HCT116 (cell line): ENCODE data around the gene SPATS2L. TPM values are rescaled to one million over a fixed set of nuclear protein-coding genes. Genes with fewer than 3 reads are reported as not detected.

ENCODE experiments used
- ATAC-seq: fragments of 200-7000 bp; cut with Tn5 transposase; 2 replicates; pipeline ENCODE4 v1.9.1; 2020; ENCODE audit warnings: mild to moderate bottlenecking, moderate library complexity
- BruUV-seq: library from RNA; stranded (reverse); fragments of 400-500 nt; replicated peaks from 2 replicates; lab custom pipeline; 2021; lab: Mats Ljungman, UMichigan
- CTCF ChIA-PET: fragments of 300-600 bp; sonication (Branson Sonifier 250); formaldehyde crosslinking; loops from one replicate; lab custom pipeline; 2021; ENCODE audit warnings: antibody characterized with exemption; lab: Charles Lee
- POLR2A ChIA-PET: fragments of 300-600, 350-600 bp; sonication (Branson Sonifier 250); formaldehyde crosslinking; loops from one replicate; lab custom pipeline; 2021; ENCODE audit warnings: antibody characterized with exemption; lab: Charles Lee
- RAD21 ChIA-PET, 2 experiments: fragments of 300-600 bp; sonication (Branson Sonifier 250); formaldehyde crosslinking; loops; one replicate each; lab custom pipeline; 2023; ENCODE audit warnings: low total read pairs in 2 of 2; ENCODE audit not compliant: uncharacterized antibody in 2 of 2, unreplicated experiment in 2 of 2, low non-redundant PET in 1 of 2; lab: Charles Lee
- DNase-seq: peaks from one replicate; pipeline ENCODE4 v3.0.0-alpha.2; 2010; ENCODE audit warnings: low read depth, low spot score
- H2AFZ ChIP-seq: fragments of 200-600 bp; shearing (Covaris generic), sonication (generic); 2 replicates; pipeline ENCODE4 v1.6.1; 2017; ENCODE audit warnings: low read depth, mixed run types, mixed read lengths, antibody characterized with exemption, low read length; ENCODE audit not compliant: poor library complexity, severe bottlenecking
- H3K27ac ChIP-seq: 2 replicates; pipeline ENCODE4 v1.5.1; 2012; ENCODE audit warnings: low read depth, low read length
- H3K27me3 ChIP-seq: fragments of 200-600 bp; sonication (generic); 2 replicates; pipeline ENCODE4 v1.6.1; 2016; ENCODE audit warnings: mixed run types, low read length, mixed read lengths; ENCODE audit not compliant: insufficient read depth
- H3K36me3 ChIP-seq, 2 experiments: fragments of 200-500 bp in 1 of 2; fragments of 200-600 bp in 1 of 2; sonication (Bioruptor generic) in 1 of 2; sonication (generic) in 1 of 2; 2 replicates each; pipeline versions ENCODE4 v1.5.1 to v1.6.1; 2014 to 2016; ENCODE audit warnings: low read length in 2 of 2, inconsistent platforms in 1 of 2, mixed read lengths in 1 of 2, mixed run types in 1 of 2; ENCODE audit not compliant: insufficient read depth in 2 of 2, control insufficient read depth in 1 of 2
- H3K4me1 ChIP-seq, 2 experiments: fragments of 200-600 bp in 1 of 2; sonication (generic) in 1 of 2; 2 replicates each; pipeline versions ENCODE4 v1.5.1 to v1.6.1; 2012 to 2017; ENCODE audit warnings: low read length in 2 of 2, inconsistent platforms in 1 of 2, mild to moderate bottlenecking in 1 of 2, mixed read lengths in 1 of 2, mixed run types in 1 of 2, moderate library complexity in 1 of 2; ENCODE audit not compliant: insufficient read depth in 2 of 2, control insufficient read depth in 1 of 2
- H3K4me2 ChIP-seq: fragments of 200-600 bp; sonication (generic); 2 replicates; pipeline ENCODE4 v1.6.1; 2017; ENCODE audit warnings: mixed run types, low read length, mixed read lengths
- H3K4me3 ChIP-seq, 2 experiments: fragments of 200-600 bp in 1 of 2; sonication (generic) in 1 of 2; replicated peaks in 1 of 2; 2 replicates each; pipeline ENCODE4 v1.5.1; 2011 to 2016; ENCODE audit warnings: low read length in 2 of 2, control low read depth in 1 of 2, low read depth in 1 of 2, mild to moderate bottlenecking in 1 of 2, mixed read lengths in 1 of 2, mixed run types in 1 of 2
- H3K79me2 ChIP-seq: fragments of 200-600 bp; sonication (generic); 2 replicates; pipeline ENCODE4 v1.6.1; 2017; ENCODE audit warnings: mild to moderate bottlenecking, mixed run types, low read length, moderate library complexity, mixed read lengths; ENCODE audit not compliant: insufficient read depth
- H3K9ac ChIP-seq: fragments of 200-600 bp; sonication (generic); 2 replicates; pipeline ENCODE4 v1.6.1; 2016; ENCODE audit warnings: low read length, mixed read lengths
- H3K9me2 ChIP-seq: fragments of 200-600 bp; sonication (generic), shearing (Covaris generic); 2 replicates; pipeline ENCODE4 v1.6.1; 2017; ENCODE audit warnings: mixed run types, mild to moderate bottlenecking, moderate library complexity; ENCODE audit not compliant: insufficient read depth
- H3K9me3 ChIP-seq, 2 experiments: fragments of 200-500 bp in 1 of 2; fragments of 200-600 bp in 1 of 2; sonication (Bioruptor generic) in 1 of 2; sonication (generic) in 1 of 2; 2 replicates each; pipeline ENCODE4 v1.6.1; 2014 to 2017; ENCODE audit warnings: low read length in 2 of 2, mixed read lengths in 2 of 2, inconsistent platforms in 1 of 2, low read depth in 1 of 2, mild to moderate bottlenecking in 1 of 2, mixed run types in 1 of 2, moderate library complexity in 1 of 2; ENCODE audit not compliant: control insufficient read depth in 1 of 2, insufficient read depth in 1 of 2
- H4K20me1 ChIP-seq: fragments of 200-600 bp; sonication (generic), shearing (Covaris generic); 2 replicates; pipeline ENCODE4 v1.6.1; 2017; ENCODE audit warnings: mixed run types, mild to moderate bottlenecking, moderate library complexity; ENCODE audit not compliant: insufficient read depth
- CEBPB ChIP-seq: IDR thresholded peaks from 2 replicates; pipeline ENCODE4 v1.6.1; 2012; ENCODE audit warnings: low read depth
- ELF1 ChIP-seq: IDR thresholded peaks from 2 replicates; pipeline ENCODE4 v1.6.1; 2012; ENCODE audit warnings: low read depth, borderline replicate concordance
- EZH2 ChIP-seq: fragments of 200-600 bp; sonication (generic); IDR thresholded peaks from 2 replicates; pipeline ENCODE4 v1.6.1; 2017; ENCODE audit warnings: antibody characterized with exemption, mixed run types
- EZH2phosphoT487 ChIP-seq: fragments of 200-600 bp; IDR thresholded peaks from 2 replicates; pipeline ENCODE4 v1.6.1; 2018; ENCODE audit warnings: antibody characterized with exemption, borderline replicate concordance
- FOSL1 ChIP-seq: IDR thresholded peaks from 2 replicates; pipeline ENCODE4 v1.6.1; 2012; ENCODE audit warnings: low read depth
- POLR2A ChIP-seq: IDR thresholded peaks from 2 replicates; pipeline ENCODE4 v1.7.0; 2011; ENCODE audit warnings: borderline replicate concordance; ENCODE audit not compliant: insufficient read depth, insufficient read length; ENCODE audit errors: extremely low read depth
- RAD21 ChIP-seq: IDR thresholded peaks from 2 replicates; pipeline ENCODE4 v1.6.1; 2012; ENCODE audit warnings: low read depth, mild to moderate bottlenecking
- SIN3A ChIP-seq: IDR thresholded peaks from 2 replicates; pipeline ENCODE4 v1.6.1; 2012; ENCODE audit warnings: low read depth
- SP1 ChIP-seq: IDR thresholded peaks from 2 replicates; pipeline ENCODE4 v1.6.1; 2012; ENCODE audit warnings: low read depth
- SRF ChIP-seq: IDR thresholded peaks from 2 replicates; pipeline ENCODE4 v1.6.1; 2012; ENCODE audit warnings: low read depth
- TCF7L2 ChIP-seq: IDR thresholded peaks from 2 replicates; pipeline ENCODE4 v1.7.0; 2011; ENCODE audit warnings: borderline replicate concordance, inconsistent platforms; ENCODE audit not compliant: insufficient read depth, insufficient read length; ENCODE audit errors: extremely low read depth
- intact Hi-C: fragments of 100-400 bp; cut with micrococcal nuclease; formaldehyde crosslinking; loops from 2 replicates; pipeline ENCODE4 v1.10.0; 2022
- total RNA-seq: library from RNA; stranded (reverse); gene quantifications from one replicate; pipeline ENCODE4 v1.2.1, GENCODE V29; 2021; ENCODE audit not compliant: unreplicated experiment
- TF ChIP-seq, protein P1 (sequence below), 3 experiments: fragments of 200-600 bp in 1 of 3; sonication (generic) in 1 of 3; IDR thresholded peaks in 2 of 3; conservative IDR thresholded peaks in 1 of 3; 2 replicates each; pipeline ENCODE4 v1.5.1; 2012 to 2017; ENCODE audit warnings: low read depth in 2 of 3, low read length in 2 of 3, antibody characterized with exemption in 1 of 3, borderline replicate concordance in 1 of 3, control low read depth in 1 of 3, mild to moderate bottlenecking in 1 of 3, mixed read lengths in 1 of 3, mixed run types in 1 of 3, moderate library complexity in 1 of 3; ENCODE audit not compliant: insufficient read depth in 1 of 3
- TF ChIP-seq, protein P2 (sequence below): IDR thresholded peaks from 2 replicates; pipeline ENCODE4 v1.6.1; 2012
- TF ChIP-seq, protein P3 (sequence below): IDR thresholded peaks from 2 replicates; pipeline ENCODE4 v1.6.1; 2012; ENCODE audit warnings: low read depth

SPATS2L gene
- total RNA-seq, 1 experiment from 2014 or later, result 87.1 TPM

DNA sequence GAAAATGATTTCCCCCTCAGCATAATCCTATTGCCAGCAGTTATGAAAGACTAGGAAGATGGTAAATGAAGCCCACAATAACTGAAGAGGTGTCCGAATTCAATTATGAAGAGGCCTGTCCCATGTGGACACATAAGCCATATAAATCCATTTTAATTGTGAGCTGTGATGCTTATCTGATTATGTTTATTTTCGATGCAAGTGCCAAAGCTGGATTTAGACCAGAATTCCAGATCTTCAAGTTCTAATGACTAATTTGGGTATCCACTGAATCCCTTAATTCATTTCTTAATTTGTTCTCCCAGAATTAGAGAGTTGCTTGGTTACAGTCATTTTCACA lies 24.5 kb downstream of the SPATS2L start:
- POLR2A ChIA-PET, result no interaction called here
- TF ChIP-seq TCF7L2 (no peak), SRF (no peak), FOSL1 (no peak), CEBPB (no peak), ELF1 (no peak), POLR2A (no peak), EZH2phosphoT487 (no peak), EZH2 (no peak), SIN3A (no peak), RAD21 (no peak), SP1 (no peak)
- TF ChIP-seq, protein P1, sequence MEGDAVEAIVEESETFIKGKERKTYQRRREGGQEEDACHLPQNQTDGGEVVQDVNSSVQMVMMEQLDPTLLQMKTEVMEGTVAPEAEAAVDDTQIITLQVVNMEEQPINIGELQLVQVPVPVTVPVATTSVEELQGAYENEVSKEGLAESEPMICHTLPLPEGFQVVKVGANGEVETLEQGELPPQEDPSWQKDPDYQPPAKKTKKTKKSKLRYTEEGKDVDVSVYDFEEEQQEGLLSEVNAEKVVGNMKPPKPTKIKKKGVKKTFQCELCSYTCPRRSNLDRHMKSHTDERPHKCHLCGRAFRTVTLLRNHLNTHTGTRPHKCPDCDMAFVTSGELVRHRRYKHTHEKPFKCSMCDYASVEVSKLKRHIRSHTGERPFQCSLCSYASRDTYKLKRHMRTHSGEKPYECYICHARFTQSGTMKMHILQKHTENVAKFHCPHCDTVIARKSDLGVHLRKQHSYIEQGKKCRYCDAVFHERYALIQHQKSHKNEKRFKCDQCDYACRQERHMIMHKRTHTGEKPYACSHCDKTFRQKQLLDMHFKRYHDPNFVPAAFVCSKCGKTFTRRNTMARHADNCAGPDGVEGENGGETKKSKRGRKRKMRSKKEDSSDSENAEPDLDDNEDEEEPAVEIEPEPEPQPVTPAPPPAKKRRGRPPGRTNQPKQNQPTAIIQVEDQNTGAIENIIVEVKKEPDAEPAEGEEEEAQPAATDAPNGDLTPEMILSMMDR (IDR thresholded peaks at IDR 0.05 in 2 of 3, conservative IDR thresholded peaks at IDR 0.05 in 1 of 3; ENCODE audit: borderline replicate concordance in 1 of 3, insufficient read depth in 1 of 3, low read depth in 2 of 3, low read length in 2 of 3), result no peak
- TF ChIP-seq, protein P2, sequence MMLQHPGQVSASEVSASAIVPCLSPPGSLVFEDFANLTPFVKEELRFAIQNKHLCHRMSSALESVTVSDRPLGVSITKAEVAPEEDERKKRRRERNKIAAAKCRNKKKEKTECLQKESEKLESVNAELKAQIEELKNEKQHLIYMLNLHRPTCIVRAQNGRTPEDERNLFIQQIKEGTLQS, result no peak
- TF ChIP-seq, protein P3, sequence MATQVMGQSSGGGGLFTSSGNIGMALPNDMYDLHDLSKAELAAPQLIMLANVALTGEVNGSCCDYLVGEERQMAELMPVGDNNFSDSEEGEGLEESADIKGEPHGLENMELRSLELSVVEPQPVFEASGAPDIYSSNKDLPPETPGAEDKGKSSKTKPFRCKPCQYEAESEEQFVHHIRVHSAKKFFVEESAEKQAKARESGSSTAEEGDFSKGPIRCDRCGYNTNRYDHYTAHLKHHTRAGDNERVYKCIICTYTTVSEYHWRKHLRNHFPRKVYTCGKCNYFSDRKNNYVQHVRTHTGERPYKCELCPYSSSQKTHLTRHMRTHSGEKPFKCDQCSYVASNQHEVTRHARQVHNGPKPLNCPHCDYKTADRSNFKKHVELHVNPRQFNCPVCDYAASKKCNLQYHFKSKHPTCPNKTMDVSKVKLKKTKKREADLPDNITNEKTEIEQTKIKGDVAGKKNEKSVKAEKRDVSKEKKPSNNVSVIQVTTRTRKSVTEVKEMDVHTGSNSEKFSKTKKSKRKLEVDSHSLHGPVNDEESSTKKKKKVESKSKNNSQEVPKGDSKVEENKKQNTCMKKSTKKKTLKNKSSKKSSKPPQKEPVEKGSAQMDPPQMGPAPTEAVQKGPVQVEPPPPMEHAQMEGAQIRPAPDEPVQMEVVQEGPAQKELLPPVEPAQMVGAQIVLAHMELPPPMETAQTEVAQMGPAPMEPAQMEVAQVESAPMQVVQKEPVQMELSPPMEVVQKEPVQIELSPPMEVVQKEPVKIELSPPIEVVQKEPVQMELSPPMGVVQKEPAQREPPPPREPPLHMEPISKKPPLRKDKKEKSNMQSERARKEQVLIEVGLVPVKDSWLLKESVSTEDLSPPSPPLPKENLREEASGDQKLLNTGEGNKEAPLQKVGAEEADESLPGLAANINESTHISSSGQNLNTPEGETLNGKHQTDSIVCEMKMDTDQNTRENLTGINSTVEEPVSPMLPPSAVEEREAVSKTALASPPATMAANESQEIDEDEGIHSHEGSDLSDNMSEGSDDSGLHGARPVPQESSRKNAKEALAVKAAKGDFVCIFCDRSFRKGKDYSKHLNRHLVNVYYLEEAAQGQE, result no peak
- TF ChIP-seq, all 23 proteins: peak for 0
- RAD21 ChIA-PET, result no interaction called here

More for the DNA sequence above, 24.5 kb downstream of the SPATS2L start:
- Histone ChIP-seq H3K4me3 (no peak overlapping the region), H3K4me2 (no peak overlapping the region), H3K27ac (no peak overlapping the region), H4K20me1 (no peaks in the 10 kb centered on the region), H3K9me3 (no peaks in the 10 kb centered on the region), H3K9ac (no peak overlapping the region), H3K79me2 (peaks cover 59% of the 10 kb centered on the region), H3K27me3 (no peaks in the 10 kb centered on the region), H2AFZ (no peak overlapping the region), H3K4me1 (peaks cover 6 to 15% of the 10 kb centered on the region in 2 experiments; a peak in 3 of 4 replicates), H3K9me2 (no peaks in the 10 kb centered on the region), H3K36me3 (no peaks in the 10 kb centered on the region; a peak in 1 of 4 replicates)
- intact Hi-C loops, result no loop called here
- DNase-seq (no peak), ATAC-seq (no peak)
- CTCF ChIA-PET, result no interaction called here
- BruUV-seq, result no TSS peak
